GM13977 (cell line): ENCODE data around the gene ATG4D.
A peak's percentile ranks its signal among the peaks of the same experiment; 100 is the strongest.
"Not testable (repeated sequence)": the region's sequence is repeated elsewhere in the genome, so short reads cannot be mapped to it uniquely, and the experiment has no call there.

ENCODE experiments used
- DNase-seq: peaks from one replicate; pipeline ENCODE4 v3.0.0; 2012; ENCODE audit warnings: low spot score
- in situ Hi-C: fragments of 300-500 bp; cut with MboI; formaldehyde crosslinking; loops from one replicate; pipeline ENCODE4 v1.12.0; 2022; ENCODE audit warnings: low sequenced_read_pairs, low pct_unique_long_range_greater_than_20kb, mixed read lengths, inconsistent platforms; ENCODE audit not compliant: unreplicated experiment
- TF ChIP-seq, protein P1 (sequence below): IDR thresholded peaks from 2 replicates; pipeline ENCODE4 v1.5.1; 2012; ENCODE audit warnings: mild to moderate bottlenecking, control low read depth; ENCODE audit not compliant: insufficient read depth; ENCODE audit errors: extremely low read depth, missing control alignments

Gene ATG4D

DNA sequence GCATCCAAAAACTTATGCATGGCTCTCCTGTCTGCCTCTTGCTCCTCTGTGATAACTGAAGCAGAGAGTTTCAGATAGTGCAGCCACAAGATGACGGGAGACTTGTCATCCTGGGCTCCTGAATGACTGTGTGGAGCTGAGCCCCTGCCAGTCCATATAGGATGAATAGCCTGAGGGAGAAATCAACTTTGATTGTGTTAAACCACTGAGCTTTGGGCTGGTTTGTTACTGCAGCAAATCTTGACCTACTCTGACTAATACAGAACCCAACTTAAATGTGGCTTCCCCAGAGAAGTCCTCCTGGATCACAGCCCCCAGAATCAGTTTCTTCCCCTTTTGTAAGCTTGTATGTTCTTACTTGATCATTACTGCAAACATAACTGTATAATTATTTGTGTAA lies 11.2 kb upstream of the ATG4D start:
- in situ Hi-C loops, result no loop called here

DNA sequence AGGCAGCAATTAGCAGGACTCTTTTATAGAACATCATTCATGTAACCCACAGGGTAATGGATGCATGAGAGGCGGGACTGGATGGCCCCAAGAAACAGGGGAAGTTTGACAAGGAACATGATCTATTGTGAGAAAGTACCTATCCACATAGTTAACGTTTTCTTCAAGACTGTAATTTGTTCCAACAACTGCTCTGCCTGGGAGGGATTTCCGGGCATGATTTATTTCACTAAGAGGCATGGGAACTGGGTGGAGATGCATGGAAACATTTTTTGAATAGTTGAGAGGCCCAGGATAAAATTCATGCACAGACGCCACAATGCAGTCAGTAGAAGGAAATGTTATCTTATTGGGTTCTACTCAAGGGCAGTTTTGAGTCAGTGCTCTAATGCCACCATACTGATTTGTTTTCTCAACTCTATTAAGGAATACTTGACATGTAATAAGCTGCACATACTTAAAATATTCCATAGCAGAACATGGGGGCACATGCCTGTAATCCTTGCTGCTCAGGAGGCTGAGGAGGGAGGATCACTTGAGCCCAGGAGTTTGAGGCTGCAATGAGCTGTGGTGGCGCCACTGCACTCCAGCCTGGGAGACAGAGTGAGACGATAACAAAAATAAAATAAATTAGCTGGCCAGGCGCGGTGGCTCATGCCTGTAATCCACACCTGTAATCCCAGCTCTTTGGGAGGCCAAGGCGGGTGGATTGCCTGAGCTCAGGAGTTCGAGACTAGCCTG lies 9.9 kb upstream of the ATG4D start:
- no peak for DNase-seq
- TF ChIP-seq, protein P1, sequence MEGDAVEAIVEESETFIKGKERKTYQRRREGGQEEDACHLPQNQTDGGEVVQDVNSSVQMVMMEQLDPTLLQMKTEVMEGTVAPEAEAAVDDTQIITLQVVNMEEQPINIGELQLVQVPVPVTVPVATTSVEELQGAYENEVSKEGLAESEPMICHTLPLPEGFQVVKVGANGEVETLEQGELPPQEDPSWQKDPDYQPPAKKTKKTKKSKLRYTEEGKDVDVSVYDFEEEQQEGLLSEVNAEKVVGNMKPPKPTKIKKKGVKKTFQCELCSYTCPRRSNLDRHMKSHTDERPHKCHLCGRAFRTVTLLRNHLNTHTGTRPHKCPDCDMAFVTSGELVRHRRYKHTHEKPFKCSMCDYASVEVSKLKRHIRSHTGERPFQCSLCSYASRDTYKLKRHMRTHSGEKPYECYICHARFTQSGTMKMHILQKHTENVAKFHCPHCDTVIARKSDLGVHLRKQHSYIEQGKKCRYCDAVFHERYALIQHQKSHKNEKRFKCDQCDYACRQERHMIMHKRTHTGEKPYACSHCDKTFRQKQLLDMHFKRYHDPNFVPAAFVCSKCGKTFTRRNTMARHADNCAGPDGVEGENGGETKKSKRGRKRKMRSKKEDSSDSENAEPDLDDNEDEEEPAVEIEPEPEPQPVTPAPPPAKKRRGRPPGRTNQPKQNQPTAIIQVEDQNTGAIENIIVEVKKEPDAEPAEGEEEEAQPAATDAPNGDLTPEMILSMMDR, result no peak
- in situ Hi-C loops, result no loop called here

More for the DNA sequence above, 11.2 kb upstream of the ATG4D start:
- DNase-seq, result no peak
- TF ChIP-seq, protein P1, result no peak

DNA sequence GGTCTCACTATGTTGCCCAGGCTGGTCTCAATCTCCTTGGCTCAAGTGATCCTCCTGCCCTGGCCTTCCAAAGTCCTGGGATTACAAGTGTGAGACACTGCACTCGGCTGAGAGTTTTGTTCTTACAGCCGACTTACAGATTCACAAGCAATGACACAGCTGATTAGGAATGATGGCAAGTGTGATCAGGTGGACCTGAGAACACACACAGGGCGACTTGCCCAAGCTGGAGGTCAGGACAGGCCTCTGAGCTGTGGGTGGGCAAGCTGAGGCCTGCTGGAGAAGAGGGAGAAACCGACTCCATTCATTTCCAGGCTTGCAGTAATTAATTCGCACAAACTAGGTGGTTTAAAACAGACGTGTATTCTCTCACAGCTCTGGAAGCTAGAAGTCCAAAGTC lies 8.1 kb upstream of the ATG4D start:
- in situ Hi-C loops, result no loop called here
- TF ChIP-seq, protein P1, result no peak
- DNase-seq, result no peak

DNA sequence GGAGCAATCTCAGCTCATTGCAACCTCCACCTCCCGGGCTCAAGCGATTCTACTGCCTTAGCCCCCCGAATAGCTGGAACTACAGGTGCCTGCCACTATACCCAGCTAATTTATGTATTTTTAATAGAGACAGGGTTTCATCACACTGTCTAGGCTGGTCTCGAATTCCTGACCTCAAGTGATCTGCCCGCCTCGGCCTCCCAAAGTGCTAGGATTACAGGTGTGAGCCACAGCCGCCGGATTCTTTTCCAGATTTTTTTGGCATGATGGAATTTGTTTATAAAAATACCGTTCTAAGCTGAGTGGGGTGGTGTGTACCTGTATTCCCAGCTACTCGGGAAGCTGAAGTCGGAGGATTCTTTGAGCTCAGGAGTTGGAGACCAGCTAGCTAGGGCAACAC lies 6.0 kb upstream of the ATG4D start:
- TF ChIP-seq, protein P1, result no peak
- in situ Hi-C loops, result no loop called here
- DNase-seq, result no peak

DNA sequence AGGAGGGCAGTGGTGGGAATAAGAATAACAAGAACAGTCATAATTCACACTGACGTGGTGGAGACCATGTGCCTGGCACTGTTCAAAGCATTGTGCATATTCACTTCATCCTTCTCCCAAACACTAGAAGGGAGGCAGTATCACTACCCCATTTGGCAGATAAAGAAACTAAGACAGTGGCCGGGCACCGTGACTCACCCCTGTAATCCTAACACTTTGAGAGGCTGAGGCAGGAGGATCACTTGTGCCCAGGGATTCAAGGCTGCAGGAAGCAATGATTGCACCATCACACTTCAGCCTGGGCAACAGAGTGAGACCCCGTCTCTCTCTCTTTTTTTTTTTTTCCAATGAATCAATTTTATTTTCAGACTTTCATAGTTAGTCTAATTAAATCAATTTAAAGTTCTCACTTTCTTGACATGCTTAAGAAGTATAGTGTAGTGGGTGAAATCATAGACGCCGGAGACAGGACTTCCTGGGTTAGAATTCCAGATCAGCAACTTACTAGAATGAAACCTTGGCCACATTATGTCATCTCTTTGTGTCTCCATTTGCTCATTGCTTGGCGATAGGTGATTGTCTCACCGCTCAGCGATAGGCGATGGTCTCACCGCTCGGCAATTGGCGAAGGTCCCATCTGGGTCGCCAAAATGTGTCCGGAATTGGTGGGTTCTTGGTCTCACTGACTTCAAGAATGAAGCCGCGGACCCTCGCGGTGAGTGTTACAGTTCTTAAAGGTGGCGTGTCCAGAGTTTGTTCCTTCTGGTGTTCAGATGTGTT lies 5.3 kb upstream of the ATG4D start:
- TF ChIP-seq, protein P1, result no peak
- peak; percentile 10 for DNase-seq
- in situ Hi-C loops, result no loop called here

DNA sequence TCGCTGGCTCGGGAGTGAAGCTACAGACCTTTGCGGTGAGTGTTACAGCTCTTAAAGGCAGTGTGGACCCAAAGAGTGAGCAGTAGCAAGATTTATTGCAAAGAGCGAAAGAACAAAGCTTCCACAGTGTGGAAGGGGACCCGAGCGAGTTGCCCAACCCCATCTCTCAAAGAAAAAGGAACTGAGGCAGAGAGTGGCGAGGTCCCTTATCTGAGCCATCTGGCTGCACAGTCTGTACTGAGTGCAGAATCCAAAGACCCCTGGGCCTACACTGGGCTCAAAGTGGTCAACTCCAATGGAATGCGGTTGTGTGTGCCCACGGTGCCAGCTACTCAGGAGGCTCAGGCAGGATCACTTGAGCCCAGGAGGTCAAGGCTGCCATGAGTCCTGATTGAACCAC lies 4.7 kb upstream of the ATG4D start:
- in situ Hi-C loops, DNase-seq: not testable (repeated sequence)

DNA sequence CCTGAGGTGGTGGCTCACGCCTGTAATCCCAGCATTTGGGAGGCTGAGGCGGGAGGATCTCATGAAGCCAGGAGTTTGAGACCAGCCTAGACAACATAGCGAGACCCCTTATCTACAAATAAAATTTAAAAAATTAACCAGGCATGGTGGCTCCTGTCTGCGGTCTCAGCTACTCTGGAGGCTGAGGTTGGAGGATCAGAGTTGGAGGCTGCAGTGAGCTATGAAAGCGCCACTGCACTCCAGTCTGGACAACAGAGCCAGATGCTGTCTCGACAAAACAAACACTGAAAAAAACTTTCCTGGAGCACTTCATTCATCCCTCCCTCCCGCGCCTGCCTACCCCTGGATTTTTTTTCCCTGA lies 665 bp upstream of the ATG4D start:
- in situ Hi-C loops, result no loop called here
- TF ChIP-seq, protein P1, result no peak
- no peak for DNase-seq
